ENCODE results near the gene OR2T11.
"Not testable (repeated sequence)": the region's sequence is repeated elsewhere in the genome, so short reads cannot be mapped to it uniquely, and the experiment has no call there.

The OR2T11 gene

GRCh38 chr1:248621770-248622169 lies 13.1 kb downstream of the OR2T11 start:
- DNase-seq (ENCODE audit: low read depth in 2 of 2), result no peak

DNA sequence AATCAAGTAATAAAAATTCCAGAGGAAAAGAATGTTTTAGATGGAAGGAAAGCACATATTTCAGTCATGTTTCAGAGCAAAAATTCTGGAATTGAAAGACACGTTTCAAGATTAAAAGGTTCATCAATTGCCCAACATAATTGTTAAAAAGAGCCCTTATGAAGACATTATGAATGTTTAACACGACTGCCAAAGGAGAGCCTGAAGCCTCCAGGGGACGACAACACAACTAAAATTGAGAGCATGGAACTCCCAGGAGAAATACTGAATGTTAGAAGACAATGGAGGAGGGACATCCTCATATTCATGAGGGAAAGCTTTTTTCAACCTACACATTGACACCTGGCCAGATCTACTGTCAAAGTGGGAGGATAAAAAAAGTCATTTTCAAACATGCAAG lies 16.0 kb downstream of the OR2T11 start:
- peak; percentile 6 to 43 for DNase-seq (ENCODE audit: low read depth in 2 of 2)

GRCh38 chr1:248618119-248618518 lies 16.8 kb downstream of the OR2T11 start:
- no peak for DNase-seq (ENCODE audit: low read depth in 2 of 2)

- DNase-seq (ENCODE audit: low read depth in 2 of 2), result no peak
Observed at GRCh38 chr1:248613742-248614141, 21.1 kb downstream of the OR2T11 start.

DNA sequence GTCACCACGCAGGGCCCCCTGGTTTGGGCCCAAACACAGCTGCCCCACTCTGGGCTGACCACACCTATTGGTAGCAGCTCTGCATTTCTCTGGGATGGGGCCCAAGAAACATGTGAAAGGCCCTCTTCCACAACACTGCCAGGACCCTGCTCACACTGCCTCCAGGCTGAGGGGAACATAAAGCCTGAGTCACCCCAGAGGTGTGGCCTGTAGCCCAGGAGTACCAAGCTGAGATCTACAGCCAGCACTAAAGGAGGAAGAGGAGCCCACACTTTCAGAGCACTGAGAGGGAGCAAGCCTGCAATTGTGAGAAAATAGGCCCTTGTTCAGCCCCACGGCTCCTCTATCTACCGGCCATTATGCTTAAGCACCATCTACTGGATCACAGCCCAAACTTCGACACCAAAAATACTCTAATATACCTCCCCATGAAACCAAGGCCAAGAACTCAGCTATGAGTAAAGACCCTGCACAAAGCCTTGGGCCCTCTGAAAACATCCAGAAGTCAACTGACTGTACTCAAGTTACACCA lies 22.9 kb downstream of the OR2T11 start:
- no peak for DNase-seq (ENCODE audit: low read depth in 2 of 2)

DNA sequence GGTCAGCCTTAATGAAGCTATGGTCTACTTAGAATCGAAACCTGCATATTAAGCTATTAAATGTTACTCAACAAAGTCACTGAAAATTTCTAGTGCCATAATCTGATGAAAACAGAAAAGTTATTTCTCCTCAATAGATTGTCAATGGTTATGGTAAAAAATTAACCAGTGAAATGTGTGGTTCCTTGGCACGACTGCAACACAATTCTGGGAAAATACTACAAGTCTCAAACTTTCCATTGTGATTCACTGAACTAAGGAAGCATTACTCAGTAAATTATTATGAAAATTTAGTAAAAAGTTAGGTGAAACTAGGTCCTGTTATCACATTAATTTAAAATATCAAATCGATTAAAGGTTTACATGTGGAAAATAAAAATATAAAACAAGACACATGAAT lies 24.6 kb downstream of the OR2T11 start:
- no peak for DNase-seq (ENCODE audit: low read depth in 2 of 2)

DNA sequence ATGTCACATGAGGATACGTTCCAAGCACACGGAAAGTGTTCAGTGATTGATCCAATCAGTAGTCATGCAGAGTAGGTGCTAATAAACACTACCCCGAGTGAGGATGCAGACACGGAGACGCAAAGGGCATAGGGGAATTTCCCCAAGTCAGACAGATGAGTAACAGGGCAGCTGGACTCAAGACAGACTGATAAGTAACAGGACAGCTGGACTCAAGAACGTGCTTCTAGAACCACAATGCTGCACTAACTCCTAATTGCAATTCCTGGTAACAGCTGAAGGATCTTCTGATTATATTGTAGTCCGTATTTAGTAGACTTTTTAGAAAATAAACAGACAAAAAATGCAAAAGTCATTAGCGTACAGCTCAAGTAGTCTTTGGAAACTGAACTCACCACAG lies 35.5 kb downstream of the OR2T11 start:
- DNase-seq (ENCODE audit: low read depth in 2 of 2), result no peak

GRCh38 chr1:248597589-248597988 lies 37.3 kb downstream of the OR2T11 start, which contains the start of gene OR2T10:
Gene OR2T10, minus strand, starts transcription at chr1:248597700. Its CDS starts 3,932 bp downstream, at chr1:248593768.
- no peak for DNase-seq (ENCODE audit: low read depth in 2 of 2)

- DNase-seq (ENCODE audit: low read depth in 2 of 2), result no peak
Observed at GRCh38 chr1:248596615-248597014, 38.3 kb downstream of the OR2T11 start.

DNA sequence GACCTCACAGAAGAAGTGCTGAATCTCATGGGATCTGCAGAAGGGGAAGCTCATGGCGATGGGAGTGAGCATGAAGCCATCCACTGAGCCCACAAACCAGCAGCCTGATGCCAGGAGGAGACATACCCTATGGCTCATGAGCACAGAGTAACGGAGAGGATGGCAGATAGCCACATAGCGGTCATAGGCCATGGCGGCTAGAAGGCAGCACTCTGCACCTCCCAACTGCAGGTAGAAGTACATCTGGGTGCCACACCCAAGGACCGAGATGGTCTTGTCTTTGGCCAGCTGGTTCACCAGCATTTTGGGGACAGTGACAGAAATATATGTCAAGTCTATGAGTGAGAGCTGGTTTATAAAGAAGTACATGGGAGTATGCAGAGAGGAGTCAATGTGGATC lies 41.7 kb downstream of the OR2T11 start:
- DNase-seq (ENCODE audit: low read depth in 2 of 2), result no peak

DNA sequence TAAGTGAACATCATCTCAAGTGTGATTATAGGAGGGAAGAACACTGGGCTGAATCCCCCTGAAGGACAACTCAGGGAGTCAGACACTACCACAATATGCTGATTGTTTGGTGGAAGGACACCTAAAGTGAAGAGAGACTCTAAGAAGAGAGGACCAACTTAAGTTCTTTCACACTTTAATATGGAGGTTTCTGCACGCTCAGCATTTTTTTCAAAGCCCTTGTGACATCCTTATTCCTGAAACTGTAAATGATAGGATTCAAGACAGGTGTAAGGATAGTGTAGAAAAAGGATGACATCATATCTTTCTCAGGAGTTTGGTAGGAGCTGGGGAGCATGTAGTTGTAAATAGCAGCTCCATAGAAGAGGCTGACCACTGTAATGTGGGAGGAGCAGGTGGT lies 42.2 kb downstream of the OR2T11 start:
- no peak for DNase-seq (ENCODE audit: low read depth in 2 of 2)

DNA sequence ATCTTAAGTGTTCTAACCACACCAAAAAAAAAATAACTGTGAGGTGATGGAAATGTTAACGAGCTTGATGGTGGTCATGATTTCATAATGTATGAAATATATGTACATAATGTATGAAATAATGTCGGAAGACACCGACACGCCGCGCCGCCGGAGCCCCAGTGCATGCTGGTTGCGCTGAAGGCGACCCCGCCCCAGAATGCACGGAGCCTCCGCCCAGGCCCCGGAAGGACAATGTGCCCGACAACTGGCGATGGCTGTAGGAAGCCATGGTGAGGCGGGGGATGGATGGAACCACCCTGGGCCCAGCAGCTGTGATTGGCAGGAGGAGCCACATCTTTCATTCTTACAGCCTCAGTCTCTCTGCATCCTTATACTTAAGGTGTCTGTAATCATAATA lies 44.8 kb downstream of the OR2T11 start:
- no peak for DNase-seq (ENCODE audit: low read depth in 2 of 2)

GRCh38 chr1:248589334-248589733 lies 45.6 kb downstream of the OR2T11 start:
- no peak for DNase-seq (ENCODE audit: low read depth in 2 of 2)

GRCh38 chr1:248585266-248585665 lies 49.6 kb downstream of the OR2T11 start:
- no peak for DNase-seq (ENCODE audit: low read depth in 2 of 2)

DNA sequence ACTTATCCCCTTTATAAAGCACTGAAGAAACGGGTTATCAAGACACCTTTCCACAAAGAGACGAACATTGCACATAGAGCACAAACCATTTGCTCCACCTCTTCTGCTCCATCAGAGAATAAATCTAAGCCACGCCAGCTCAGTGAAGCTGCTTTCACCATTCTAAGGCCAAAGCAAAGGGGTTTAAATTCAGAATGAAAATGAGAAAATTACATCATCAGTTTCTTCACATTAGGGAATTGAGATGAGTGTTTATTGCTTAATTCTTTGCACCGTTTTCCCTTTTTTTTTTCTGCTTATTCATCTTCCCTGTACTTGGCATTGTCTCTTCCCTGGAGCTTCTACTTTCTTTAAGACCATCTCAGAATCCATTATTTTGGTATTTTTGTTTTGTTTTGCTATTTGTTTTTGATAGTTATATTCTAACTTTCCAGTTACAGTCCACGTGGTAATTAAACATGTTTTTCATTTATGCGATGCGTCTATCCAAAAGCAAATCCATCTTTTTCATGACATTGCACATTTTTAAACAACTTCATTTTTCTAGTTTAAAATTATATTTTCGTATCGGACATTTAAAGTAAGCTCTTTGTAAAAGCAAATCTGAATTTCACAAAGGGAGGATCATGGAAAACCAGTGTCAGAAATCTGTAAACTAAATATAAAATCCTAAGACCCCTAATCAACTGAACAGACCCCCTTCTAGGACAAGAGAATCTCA lies 58.5 kb downstream of the OR2T11 start:
- no peak for DNase-seq (ENCODE audit: low read depth in 2 of 2)

GRCh38 chr1:248574657-248575056 lies 60.2 kb downstream of the OR2T11 start, which contains the start of gene OR2T34:
Gene OR2T34, minus strand, starts transcription at chr1:248574757. Its CDS starts 0 bp downstream, at chr1:248574757.
- DNase-seq (ENCODE audit: low read depth in 2 of 2), result not testable (repeated sequence)

DNA sequence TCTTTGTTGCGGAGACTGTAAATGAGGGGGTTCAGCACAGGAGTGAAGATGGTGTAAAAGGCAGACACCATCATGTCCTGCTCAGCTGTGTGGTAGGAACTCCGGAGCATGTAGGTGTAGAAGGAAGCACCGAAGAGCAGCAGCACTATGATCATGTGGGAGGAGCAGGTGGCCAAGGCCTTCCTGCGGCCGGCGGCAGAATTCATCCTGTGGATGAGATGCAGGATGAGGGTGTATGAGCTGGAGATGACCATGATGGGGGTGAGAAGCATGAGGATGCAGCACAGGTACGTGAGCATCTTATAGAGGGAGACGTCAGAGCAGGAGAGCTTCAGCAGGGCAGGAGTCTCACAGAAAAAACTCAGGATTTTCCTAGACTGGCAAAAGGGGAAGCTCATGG lies 61.0 kb downstream of the OR2T11 start:
- not testable (repeated sequence) for DNase-seq (ENCODE audit: low read depth in 2 of 2)

All from stimulated activated CD4-positive, alpha-beta T cell treated with anti-CD3 and anti-CD28 coated beads, Interleukin-1b, Interleukin-23, amount 100 ng/mL, for 1 hour (primary cell).